H1 (cell line): ENCODE results near the gene IL13RA1. TPM values are rescaled to one million over a fixed set of nuclear protein-coding genes. Genes with fewer than 3 reads are reported as not detected.
"Not testable (repeated sequence)": the region's sequence is repeated elsewhere in the genome, so short reads cannot be mapped to it uniquely, and the experiment has no call there.

Experiments used
- CTCF ChIA-PET: fragments of 300-600 bp; sonication (Branson Sonifier 250); formaldehyde crosslinking; loops from one replicate; lab custom pipeline; 2021; ENCODE audit not compliant: partially characterized antibody; lab: Charles Lee
- POLR2A ChIA-PET: fragments of 300-600 bp; sonication (Branson Sonifier 250); formaldehyde crosslinking; loops from one replicate; lab custom pipeline; 2021; ENCODE audit warnings: inconsistent platforms; ENCODE audit not compliant: partially characterized antibody; lab: Charles Lee
- DNase-seq, 2 experiments: peaks; one replicate each; pipeline versions ENCODE4 v3.0.0 to v3.0.0-alpha.2; 2010 to 2022; ENCODE audit warnings: low spot score in 2 of 2, low read depth in 1 of 2, mixed read lengths in 1 of 2
- FAIRE-seq: peaks from 2 replicates; lab custom pipeline; 2011; peaks lifted over from hg19 to GRCh38; lab: Jason Lieb, UNC
- H2AFZ ChIP-seq: 2 replicates; pipeline ENCODE4 v1.8.1; 2012; ENCODE audit warnings: low read length, inconsistent platforms
- H2AK5ac ChIP-seq: 2 replicates; pipeline ENCODE4 v1.6.1; 2013; ENCODE audit warnings: low read depth, low read length
- H2BK120ac ChIP-seq: replicated peaks from 2 replicates; pipeline ENCODE3; 2013; ENCODE audit warnings: low read depth, low read length, inconsistent platforms
- H2BK12ac ChIP-seq: 2 replicates; pipeline ENCODE4 v1.6.1; 2013; ENCODE audit warnings: low read depth, low read length
- H2BK15ac ChIP-seq: 2 replicates; pipeline ENCODE4 v1.6.1; 2013; ENCODE audit warnings: low read length
- H2BK20ac ChIP-seq: 2 replicates; pipeline ENCODE4 v1.6.1; 2013; ENCODE audit warnings: low read length
- H2BK5ac ChIP-seq: 2 replicates; pipeline ENCODE4 v1.6.1; 2013; ENCODE audit warnings: low read depth, low read length
- H3K14ac ChIP-seq: 2 replicates; pipeline ENCODE4 v1.6.1; 2013; ENCODE audit warnings: inconsistent platforms; ENCODE audit not compliant: insufficient read length
- H3K18ac ChIP-seq: 2 replicates; pipeline ENCODE4 v1.6.1; 2013; ENCODE audit warnings: low read length; ENCODE audit errors: extremely low read depth
- H3K23ac ChIP-seq: 2 replicates; pipeline ENCODE4 v1.6.1; 2013; ENCODE audit warnings: inconsistent platforms; ENCODE audit not compliant: insufficient read length
- H3K23me2 ChIP-seq: 2 replicates; pipeline ENCODE4 v1.6.1; 2013; ENCODE audit warnings: low read depth, low read length
- H3K27ac ChIP-seq: 2 replicates; pipeline ENCODE4 v1.6.1; 2011; ENCODE audit warnings: low read depth, low read length, inconsistent platforms
- H3K27me3 ChIP-seq, 4 experiments: replicated peaks in 1 of 4; 1 replicate in 1 of 4; 2 replicates in 3 of 4; pipeline versions ENCODE4 v1.6.1 to v1.8.1; 2011 to 2013; ENCODE audit warnings: low read length in 3 of 4, mild to moderate bottlenecking in 3 of 4, inconsistent platforms in 2 of 4, mixed read lengths in 2 of 4, moderate library complexity in 1 of 4; ENCODE audit not compliant: control insufficient read depth in 3 of 4, insufficient read depth in 3 of 4; ENCODE audit errors: extremely low read depth in 1 of 4
- H3K36me3 ChIP-seq, 4 experiments: 2 replicates each; pipeline versions ENCODE4 v1.6.1 to v1.8.1; 2011 to 2013; ENCODE audit warnings: mild to moderate bottlenecking in 4 of 4, low read length in 3 of 4, moderate library complexity in 2 of 4, control low read depth in 1 of 4, inconsistent platforms in 1 of 4; ENCODE audit not compliant: insufficient read depth in 4 of 4, control insufficient read depth in 2 of 4
- H3K4ac ChIP-seq: replicated peaks from 2 replicates; pipeline ENCODE3; 2013; ENCODE audit warnings: low read length, low read depth, mixed read lengths, inconsistent platforms; ENCODE audit not compliant: insufficient read length
- H3K4me1 ChIP-seq, 4 experiments: replicated peaks in 1 of 4; 1 replicate in 1 of 4; 2 replicates in 3 of 4; pipeline versions ENCODE4 v1.6.1 to v1.8.1; 2011 to 2013; ENCODE audit warnings: low read length in 3 of 4, inconsistent platforms in 2 of 4, mixed read lengths in 1 of 4; ENCODE audit not compliant: insufficient read depth in 4 of 4, control insufficient read depth in 3 of 4
- H3K4me2 ChIP-seq, 2 experiments: 2 replicates each; pipeline versions ENCODE4 v1.6.1 to v1.8.1; 2011 to 2013; ENCODE audit warnings: low read depth in 2 of 2, low read length in 2 of 2, control low read depth in 1 of 2, inconsistent platforms in 1 of 2, mild to moderate bottlenecking in 1 of 2; ENCODE audit not compliant: insufficient read depth in 1 of 2
- H3K4me3 ChIP-seq, 4 experiments: fragments of 200-600, 300-600 bp in 1 of 4; sonication (generic), shearing (Covaris generic), sonication (Bioruptor Twin) in 1 of 4; 2 replicates each; pipeline versions ENCODE4 v1.5.1 to v1.8.1; 2011 to 2016; ENCODE audit warnings: low read length in 4 of 4, low read depth in 3 of 4, control low read depth in 2 of 4, inconsistent platforms in 2 of 4, mild to moderate bottlenecking in 2 of 4, mixed read lengths in 1 of 4, moderate library complexity in 1 of 4; ENCODE audit not compliant: insufficient read depth in 2 of 4; ENCODE audit errors: extremely low read depth in 1 of 4
- H3K56ac ChIP-seq: replicated peaks from 2 replicates; pipeline ENCODE3; 2013; ENCODE audit warnings: low read depth, mild to moderate bottlenecking, mixed read lengths, low read length, inconsistent platforms; ENCODE audit not compliant: insufficient read length
- H3K79me1 ChIP-seq: 2 replicates; pipeline ENCODE4 v1.6.1; 2013; ENCODE audit warnings: low read depth, low read length, control low read depth
- H3K79me2 ChIP-seq, 2 experiments: 2 replicates each; pipeline versions ENCODE4 v1.6.1 to v1.8.1; 2012 to 2013; ENCODE audit warnings: low read length in 2 of 2, mild to moderate bottlenecking in 2 of 2, inconsistent platforms in 1 of 2; ENCODE audit not compliant: insufficient read depth in 2 of 2, control insufficient read depth in 1 of 2
- H3K9ac ChIP-seq, 4 experiments: replicated peaks in 1 of 4; 1 replicate in 1 of 4; 2 replicates in 3 of 4; pipeline versions ENCODE4 v1.6.1 to v1.8.1; 2011 to 2013; ENCODE audit warnings: low read depth in 3 of 4, low read length in 3 of 4, control low read depth in 2 of 4, mild to moderate bottlenecking in 2 of 4, moderate library complexity in 2 of 4, inconsistent platforms in 1 of 4; ENCODE audit errors: extremely low read depth in 1 of 4
- H3K9me3 ChIP-seq, 2 experiments: 2 replicates each; pipeline versions ENCODE4 v1.6.1 to v1.8.1; 2012 to 2013; ENCODE audit warnings: mild to moderate bottlenecking in 2 of 2, moderate library complexity in 2 of 2, control low read depth in 1 of 2, inconsistent platforms in 1 of 2, low read depth in 1 of 2, low read length in 1 of 2, mixed read lengths in 1 of 2; ENCODE audit not compliant: insufficient read depth in 2 of 2
- H4K20me1 ChIP-seq, 2 experiments: replicated peaks in 1 of 2; 2 replicates each; pipeline versions ENCODE3 to v1.8.1; 2011 to 2013; ENCODE audit warnings: inconsistent platforms in 2 of 2, low read length in 2 of 2, mild to moderate bottlenecking in 1 of 2; ENCODE audit not compliant: insufficient read depth in 2 of 2, control insufficient read depth in 1 of 2
- H4K5ac ChIP-seq: 2 replicates; pipeline ENCODE4 v1.6.1; 2013; ENCODE audit warnings: low read length, low read depth, mixed read lengths, inconsistent platforms; ENCODE audit not compliant: insufficient read length
- H4K8ac ChIP-seq: 2 replicates; pipeline ENCODE4 v1.8.0; 2013; ENCODE audit warnings: mild to moderate bottlenecking, moderate library complexity, low read length, inconsistent platforms; ENCODE audit not compliant: insufficient read depth; ENCODE audit errors: extremely low read depth
- H4K91ac ChIP-seq: replicated peaks from 2 replicates; pipeline ENCODE3; 2013; ENCODE audit warnings: low read length, mixed read lengths, inconsistent platforms; ENCODE audit not compliant: insufficient read length
- WGBS, 2 experiments: shearing (Covaris generic) in 1 of 2; methylation state at CpG; one replicate each; pipeline versions ENCODE4 v1.1.6 to v1.1.7; 2013 to 2015; ENCODE audit warnings: low lambda C conversion rate in 2 of 2, mixed read lengths in 2 of 2, inconsistent platforms in 1 of 2, low coverage in 1 of 2, missing lambda C conversion rate in 1 of 2; ENCODE audit not compliant: insufficient replicate concordance in 2 of 2, insufficient coverage in 1 of 2, insufficient read length in 1 of 2; ENCODE audit errors: extremely low coverage in 1 of 2, missing lambda C conversion rate in 1 of 2; 5-methylcytosine and 5-hydroxymethylcytosine counted together
- polyA plus RNA-seq, 7 experiments: library from polyadenylated mRNA; depleted of rRNA in 3 of 7; stranded (reverse) in 5 of 7; unstranded in 2 of 7; fragments of >200 nt in 5 of 7; fragments of 200-250 nt in 2 of 7; gene quantifications; 1 replicate in 5 of 7; 2 replicates in 1 of 7; 4 replicates in 1 of 7; pipeline versions ENCODE4 v1.2.1 to v1.2.3, GENCODE V29; 2011 to 2013; ENCODE audit warnings: missing spikeins in 2 of 7, mixed read lengths in 2 of 7
- total RNA-seq: library from RNA; stranded (reverse); fragmentation: NEBNext Ultra II Directional; extraction: Animal tissue kit (Norgen Biotek cat#: 25700); gene quantifications from 2 replicates; pipeline ENCODE4 v1.2.1, GENCODE V29; 2021

IL13RA1 gene
- total and polyA plus RNA-seq, 2 of the 8 experiments (the other 6 are each of a cell fraction or from before 2014, with no cell fraction given), result 3.3 to 9.4 TPM

- not testable (repeated sequence) for FAIRE-seq
These were observed 5.1 kb downstream of the IL13RA1 start for GRCh38 chrX:118732551-118732950.

More at GRCh38 chrX:118732551-118732950, 5.1 kb downstream of the IL13RA1 start:
- H3K9me3 ChIP-seq, H3K23ac ChIP-seq, H2BK15ac ChIP-seq, H2BK20ac ChIP-seq, H2AK5ac ChIP-seq, H3K18ac ChIP-seq, H3K4ac ChIP-seq, CTCF ChIA-PET, H4K91ac ChIP-seq, H3K14ac ChIP-seq, H3K79me2 ChIP-seq, POLR2A ChIA-PET, H3K4me3 ChIP-seq, H2AFZ ChIP-seq, H3K4me2 ChIP-seq, H3K36me3 ChIP-seq, H3K4me1 ChIP-seq, H3K79me1 ChIP-seq, H2BK12ac ChIP-seq, H2BK120ac ChIP-seq, H4K8ac ChIP-seq, H3K23me2 ChIP-seq, H3K56ac ChIP-seq, H2BK5ac ChIP-seq, DNase-seq, H4K5ac ChIP-seq, H4K20me1 ChIP-seq, H3K27ac ChIP-seq, H3K9ac ChIP-seq: not testable (repeated sequence)
- H3K27me3 ChIP-seq, result peaks cover 0 to 16% (median 8%) of the 10 kb centered on the region in 4 experiments; a peak in 5 of 7 replicates
- WGBS, 2 experiments, result 67% methylated on average over 2 of the region's 3 CpGs; no CpG with 5 or more reads in 1 of the 2 experiments
